ENCODE measurements around the gene JPH4. TPM values are rescaled to one million over a fixed set of nuclear protein-coding genes. Genes with fewer than 3 reads are reported as not detected.

JPH4 gene
- total RNA-seq, 1 experiment from 2014 or later: not detected

DNA sequence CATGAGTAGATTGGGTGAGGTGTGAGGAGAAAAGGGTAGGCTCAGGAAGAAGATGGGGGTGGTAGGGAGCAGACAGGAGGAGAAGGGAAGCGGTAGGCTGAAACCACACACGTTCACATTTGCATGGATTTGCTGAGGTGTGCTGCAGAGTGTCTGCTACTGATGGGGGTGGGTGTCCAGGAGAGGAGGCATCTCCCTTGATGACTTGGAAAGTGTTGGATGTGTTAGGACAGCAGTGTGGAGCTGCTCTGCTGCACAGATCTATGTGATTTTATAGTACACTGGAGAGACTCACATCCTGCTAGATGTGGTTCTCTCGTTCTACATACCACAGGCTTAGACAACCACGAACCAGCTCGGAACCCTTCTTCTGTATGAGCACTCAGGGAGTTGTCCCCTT is 36.3 kb downstream of the JPH4 start:
- Histone ChIP-seq H3K27ac (ENCODE audit: low read depth, low read length, poor library complexity, severe bottlenecking) (no peak overlapping the region), H3K9me3 (ENCODE audit: low read depth, low read length, poor library complexity, severe bottlenecking) (no peaks in the 10 kb centered on the region), H3K4me1 (ENCODE audit: insufficient read depth, low read length, poor library complexity, severe bottlenecking) (peaks cover 25% of the 10 kb centered on the region), H3K27me3 (replicated peaks; ENCODE audit: insufficient read depth, low read depth, low read length, poor library complexity) (no peaks in the 10 kb centered on the region), H3K36me3 (ENCODE audit: insufficient read depth, low read length, poor library complexity, severe bottlenecking) (no peaks in the 10 kb centered on the region), H3K4me3 (ENCODE audit: low read depth, low read length, poor library complexity, severe bottlenecking) (no peak overlapping the region)
- no peak for TF ChIP-seq EZH2 (IDR thresholded peaks at IDR 0.05; ENCODE audit: borderline replicate concordance, low read depth, low read length, poor library complexity, severe bottlenecking)
- TF ChIP-seq, protein P1, sequence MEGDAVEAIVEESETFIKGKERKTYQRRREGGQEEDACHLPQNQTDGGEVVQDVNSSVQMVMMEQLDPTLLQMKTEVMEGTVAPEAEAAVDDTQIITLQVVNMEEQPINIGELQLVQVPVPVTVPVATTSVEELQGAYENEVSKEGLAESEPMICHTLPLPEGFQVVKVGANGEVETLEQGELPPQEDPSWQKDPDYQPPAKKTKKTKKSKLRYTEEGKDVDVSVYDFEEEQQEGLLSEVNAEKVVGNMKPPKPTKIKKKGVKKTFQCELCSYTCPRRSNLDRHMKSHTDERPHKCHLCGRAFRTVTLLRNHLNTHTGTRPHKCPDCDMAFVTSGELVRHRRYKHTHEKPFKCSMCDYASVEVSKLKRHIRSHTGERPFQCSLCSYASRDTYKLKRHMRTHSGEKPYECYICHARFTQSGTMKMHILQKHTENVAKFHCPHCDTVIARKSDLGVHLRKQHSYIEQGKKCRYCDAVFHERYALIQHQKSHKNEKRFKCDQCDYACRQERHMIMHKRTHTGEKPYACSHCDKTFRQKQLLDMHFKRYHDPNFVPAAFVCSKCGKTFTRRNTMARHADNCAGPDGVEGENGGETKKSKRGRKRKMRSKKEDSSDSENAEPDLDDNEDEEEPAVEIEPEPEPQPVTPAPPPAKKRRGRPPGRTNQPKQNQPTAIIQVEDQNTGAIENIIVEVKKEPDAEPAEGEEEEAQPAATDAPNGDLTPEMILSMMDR (conservative IDR thresholded peaks at IDR 0.05; ENCODE audit: low read depth, low read length): no peak
- POLR2A ChIA-PET (ENCODE audit: low non-redundant PET): no interaction called here
- no TSS peak for BruUV-seq (replicated peaks)
- intact Hi-C loops (cut with micrococcal nuclease; ENCODE audit: unreplicated experiment): no loop called here
- CTCF ChIA-PET: interaction anchor here (0.7 to 1.1 kb wide), 2 partner anchors 64 to 162 kb away, joined by 3 to 4 read pairs; no protein-coding TSS in a partner anchor
- DNase-seq (ENCODE audit: low spot score): no peak

DNA sequence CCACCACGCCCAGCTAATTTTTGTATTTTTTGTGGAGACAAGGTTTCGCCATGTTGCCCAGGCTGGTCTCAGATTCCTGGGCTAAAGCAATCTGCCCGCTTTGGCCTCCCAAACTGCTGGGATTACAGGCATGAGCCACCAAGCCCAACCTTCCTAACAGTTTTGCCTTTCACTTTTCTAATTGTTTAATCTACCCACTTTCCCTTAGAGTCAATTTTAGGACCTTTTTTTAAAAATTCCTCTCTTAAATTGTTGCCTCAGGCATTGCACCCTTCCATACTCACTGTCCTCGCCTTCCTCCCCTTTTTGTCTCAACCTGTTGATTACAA is 38.5 kb downstream of the JPH4 start:
- CTCF ChIA-PET: no interaction called here
- POLR2A ChIA-PET (ENCODE audit: low non-redundant PET): no interaction called here
- TF ChIP-seq, protein P1 (conservative IDR thresholded peaks at IDR 0.05; ENCODE audit: low read depth, low read length): no peak
- TF ChIP-seq EZH2 (IDR thresholded peaks at IDR 0.05; ENCODE audit: borderline replicate concordance, low read depth, low read length, poor library complexity, severe bottlenecking): no peak
- no peak overlapping the region for H3K4me3 ChIP-seq (ENCODE audit: low read depth, low read length, poor library complexity, severe bottlenecking)
- no TSS peak for BruUV-seq (replicated peaks)
- no peaks in the 10 kb centered on the region for H3K36me3 ChIP-seq (ENCODE audit: insufficient read depth, low read length, poor library complexity, severe bottlenecking)
- intact Hi-C loops (cut with micrococcal nuclease; ENCODE audit: unreplicated experiment): no loop called here
- no peaks in the 10 kb centered on the region for H3K27me3 ChIP-seq (replicated peaks; ENCODE audit: insufficient read depth, low read depth, low read length, poor library complexity)
- H3K27ac ChIP-seq (ENCODE audit: low read depth, low read length, poor library complexity, severe bottlenecking): no peak overlapping the region
- peaks cover 26% of the 10 kb centered on the region for H3K4me1 ChIP-seq (ENCODE audit: insufficient read depth, low read length, poor library complexity, severe bottlenecking)
- H3K9me3 ChIP-seq (ENCODE audit: low read depth, low read length, poor library complexity, severe bottlenecking): no peaks in the 10 kb centered on the region
- DNase-seq (ENCODE audit: low spot score): no peak

DNA sequence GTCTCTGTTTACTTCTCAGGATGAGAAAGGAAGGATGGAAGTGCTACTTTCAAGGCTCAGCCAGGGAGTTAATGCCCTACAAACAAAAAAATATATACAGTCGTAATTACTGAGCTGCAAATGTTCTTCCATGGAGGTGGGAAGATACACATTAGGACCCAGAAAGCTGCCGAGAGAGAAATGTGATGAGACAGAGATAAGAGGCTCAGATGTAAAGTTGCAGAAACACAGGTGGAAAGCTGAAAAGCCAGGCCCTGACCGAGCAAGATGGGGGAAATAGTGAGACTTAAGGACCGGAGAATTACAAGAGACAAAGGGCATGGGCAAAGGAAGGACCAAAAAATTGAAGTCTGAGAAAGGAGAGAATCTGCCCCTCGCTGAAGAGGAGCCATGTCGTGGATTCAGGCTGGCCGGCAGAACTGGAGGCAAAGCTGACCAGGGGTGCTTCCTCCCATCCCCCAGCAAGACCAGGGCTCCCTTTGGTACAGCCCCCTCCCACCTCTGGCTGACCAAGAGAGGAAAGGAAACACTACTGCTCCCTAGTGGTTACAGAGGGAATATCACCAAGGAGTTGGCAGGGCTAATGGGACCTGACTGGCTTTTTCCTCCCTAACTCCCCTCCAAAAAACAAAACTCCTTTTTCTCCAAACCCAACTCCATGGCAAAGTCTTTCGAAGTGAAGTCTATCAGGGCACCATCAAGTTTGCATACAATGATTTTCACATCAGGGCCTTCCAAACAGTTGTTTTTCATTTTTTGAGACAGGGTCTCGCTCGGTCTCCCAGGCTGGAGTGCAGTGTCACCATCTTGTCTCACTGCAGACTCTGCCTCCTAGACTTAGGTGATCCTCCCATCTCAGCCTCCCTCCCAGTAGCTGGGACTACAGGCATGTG is 39.1 kb downstream of the JPH4 start:
- ChIA-PET CTCF (interaction anchor here (0.5 to 1.6 kb wide), 2 partner anchors 42 to 61 kb away, joined by 3 read pairs; no protein-coding TSS in a partner anchor), POLR2A (ENCODE audit: low non-redundant PET) (no interaction called here)
- TF ChIP-seq, protein P1 (conservative IDR thresholded peaks at IDR 0.05; ENCODE audit: low read depth, low read length): peak; percentile 81
- no peak for TF ChIP-seq EZH2 (IDR thresholded peaks at IDR 0.05; ENCODE audit: borderline replicate concordance, low read depth, low read length, poor library complexity, severe bottlenecking)
- Histone ChIP-seq H3K27ac (ENCODE audit: low read depth, low read length, poor library complexity, severe bottlenecking) (no peak overlapping the region), H3K4me1 (ENCODE audit: insufficient read depth, low read length, poor library complexity, severe bottlenecking) (peaks cover 26% of the 10 kb centered on the region), H3K36me3 (ENCODE audit: insufficient read depth, low read length, poor library complexity, severe bottlenecking) (no peaks in the 10 kb centered on the region), H3K4me3 (ENCODE audit: low read depth, low read length, poor library complexity, severe bottlenecking) (no peak overlapping the region), H3K9me3 (ENCODE audit: low read depth, low read length, poor library complexity, severe bottlenecking) (no peaks in the 10 kb centered on the region), H3K27me3 (replicated peaks; ENCODE audit: insufficient read depth, low read depth, low read length, poor library complexity) (no peaks in the 10 kb centered on the region)
- intact Hi-C loops (cut with micrococcal nuclease; ENCODE audit: unreplicated experiment): loop anchor here (5.0 kb wide), 1 partner anchor 52 kb away; no protein-coding TSS in a partner anchor
- DNase-seq (ENCODE audit: low spot score): peak; percentile 59
- no TSS peak for BruUV-seq (replicated peaks)

Measured in A673 (cell line).